GM23338 (cell line): ENCODE data around the gene RIMS3. TPM values are rescaled to one million over a fixed set of nuclear protein-coding genes. Genes with fewer than 3 reads are reported as not detected.

Experiments
- ATAC-seq: fragments of 200-7000 bp; cut with Tn5 transposase; 3 replicates; pipeline ENCODE4 v1.9.1; 2020
- DNase-seq: peaks from one replicate; pipeline ENCODE4 v3.0.0-alpha.2; 2015; ENCODE audit warnings: low spot score
- H2AFZ ChIP-seq: fragments of 200-600 bp; sonication (generic); 2 replicates; pipeline ENCODE4 v1.8.0; 2016; ENCODE audit warnings: antibody characterized with exemption, mild to moderate bottlenecking, moderate library complexity
- H3F3A ChIP-seq: fragments of 200-600 bp; sonication (generic); replicated peaks from 2 replicates; pipeline ENCODE4 v1.8.0; 2017; ENCODE audit warnings: antibody characterized with exemption, mixed run types, low read depth
- H3K27ac ChIP-seq: fragments of 200-600 bp; sonication (generic); 2 replicates; pipeline ENCODE4 v1.6.1; 2016; ENCODE audit warnings: low read depth
- H3K27me3 ChIP-seq: fragments of 200-600 bp; sonication (generic); 2 replicates; pipeline ENCODE4 v1.8.0; 2016; ENCODE audit warnings: mild to moderate bottlenecking, mixed run types, moderate library complexity; ENCODE audit not compliant: insufficient read depth
- H3K36me3 ChIP-seq: fragments of 200-600 bp; sonication (generic); 2 replicates; pipeline ENCODE4 v1.8.0; 2016; ENCODE audit warnings: mild to moderate bottlenecking; ENCODE audit not compliant: insufficient read depth
- H3K4me1 ChIP-seq: fragments of 200-600 bp; sonication (generic); 2 replicates; pipeline ENCODE4 v1.8.0; 2016; ENCODE audit warnings: mild to moderate bottlenecking, moderate library complexity; ENCODE audit not compliant: insufficient read depth
- H3K4me2 ChIP-seq: fragments of 200-600 bp; sonication (generic); 2 replicates; pipeline ENCODE4 v1.7.1; 2017; ENCODE audit warnings: mixed run types
- H3K4me3 ChIP-seq: fragments of 200-600 bp; sonication (generic); 2 replicates; pipeline ENCODE4 v1.6.1; 2016; ENCODE audit warnings: mixed run types
- H3K79me2 ChIP-seq: fragments of 200-600 bp; sonication (generic); replicated peaks from 2 replicates; pipeline ENCODE4 v1.8.0; 2017; ENCODE audit warnings: mild to moderate bottlenecking; ENCODE audit not compliant: insufficient read depth
- H3K9me2 ChIP-seq: fragments of 200-600 bp; sonication (generic); 2 replicates; pipeline ENCODE4 v1.8.0; 2017; ENCODE audit not compliant: insufficient read depth
- H4K20me1 ChIP-seq: fragments of 200-600 bp; sonication (generic); replicated peaks from 2 replicates; pipeline ENCODE4 v1.8.0; 2017; ENCODE audit warnings: mild to moderate bottlenecking; ENCODE audit not compliant: insufficient read depth
- H3K27ac Mint-ChIP-seq: 2 replicates; pipeline ENCODE4 v1.8.0; 2020; ENCODE audit warnings: inconsistent platforms, mild to moderate bottlenecking, moderate library complexity, mixed read lengths
- H3K27me3 Mint-ChIP-seq: 3 replicates; pipeline ENCODE4 v1.8.0; 2022; ENCODE audit warnings: low read depth, mild to moderate bottlenecking, moderate library complexity, mixed read lengths, inconsistent platforms; ENCODE audit not compliant: insufficient read depth, poor library complexity
- H3K36me3 Mint-ChIP-seq: 3 replicates; pipeline ENCODE4 v1.8.0; 2021; ENCODE audit warnings: low read depth, mild to moderate bottlenecking, inconsistent platforms, moderate library complexity, mixed read lengths
- H3K4me1 Mint-ChIP-seq: 3 replicates; pipeline ENCODE4 v1.8.0; 2020; ENCODE audit warnings: mild to moderate bottlenecking, inconsistent platforms, mixed read lengths
- H3K4me3 Mint-ChIP-seq: 3 replicates; pipeline ENCODE4 v1.8.0; 2021; ENCODE audit warnings: moderate library complexity, mild to moderate bottlenecking, inconsistent platforms, mixed read lengths
- H3K9me3 Mint-ChIP-seq: 3 replicates; pipeline ENCODE4 v1.8.0; 2020; ENCODE audit warnings: moderate library complexity, mild to moderate bottlenecking, inconsistent platforms, mixed read lengths
- CREB1 ChIP-seq: fragments of 250-450 bp; sonication (Bioruptor Pico); IDR thresholded peaks from 2 replicates; pipeline ENCODE4 v1.5.0; 2020; ENCODE audit warnings: low read depth, mild to moderate bottlenecking, moderate library complexity
- JUNB ChIP-seq: IDR thresholded peaks from one replicate; pipeline ENCODE4 v1.6.1; 2016; ENCODE audit warnings: antibody characterized with exemption; ENCODE audit not compliant: unreplicated experiment
- NANOG ChIP-seq: IDR thresholded peaks from 2 replicates; pipeline ENCODE4 v1.6.1; 2016; ENCODE audit warnings: antibody characterized with exemption, borderline replicate concordance
- REST ChIP-seq: IDR thresholded peaks from one replicate; pipeline ENCODE4 v1.6.1; 2018; ENCODE audit warnings: antibody characterized with exemption; ENCODE audit not compliant: unreplicated experiment
- ZNF462 ChIP-seq: fragments of 250-450 bp; sonication (Bioruptor Pico); IDR thresholded peaks from 2 replicates; pipeline ENCODE4 v1.5.0; 2020; ENCODE audit warnings: mild to moderate bottlenecking, moderate library complexity
- polyA plus RNA-seq: library from polyadenylated mRNA; unstranded; fragments of >200 nt; fragmentation: Nextera tagmentation; extraction: Ambion mirVana; gene quantifications from 2 replicates; pipeline ENCODE4 v1.2.1, GENCODE V29; 2016
- total RNA-seq: library from RNA; depleted of rRNA; stranded (reverse); fragments of >200 nt; shearing (Covaris generic); gene quantifications from 2 replicates; pipeline ENCODE4 v1.2.3, GENCODE V29; 2014

RIMS3 gene
- total and polyA plus RNA-seq, 2 experiments from 2014 or later = 8.7 to 27.2 TPM

DNA sequence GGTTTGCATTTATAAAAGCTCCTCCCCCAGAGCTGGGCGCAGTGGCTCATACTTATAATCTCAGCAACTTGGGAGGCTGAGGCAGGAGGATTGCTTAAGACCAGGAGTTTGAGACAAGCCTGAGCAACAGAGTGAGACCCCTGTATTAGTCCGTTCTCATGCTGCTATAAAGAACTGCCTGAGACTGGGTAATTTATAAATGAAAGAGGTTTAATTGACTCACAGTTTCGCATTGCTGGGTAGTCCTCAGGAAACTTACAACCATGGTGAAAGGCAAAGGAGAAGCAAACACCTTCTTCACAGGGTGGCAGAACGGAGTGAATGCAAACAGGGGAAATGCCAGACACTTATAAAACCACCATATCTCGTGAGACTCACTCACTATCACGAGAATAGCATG lies 81.5 kb downstream of the RIMS3 start (continued):
- TF ChIP-seq REST (no peak), JUNB (no peak), CREB1 (CRISPR knock-in tag) (no peak)

- no peaks in the 10 kb centered on the region for H3K36me3 Mint-ChIP-seq
- ATAC-seq (no peak), DNase-seq (no peak)
- Histone ChIP-seq H4K20me1 (no peaks in the 10 kb centered on the region), H3K4me3 (no peak overlapping the region), H3K4me2 (no peak overlapping the region), H3K9me2 (no peaks in the 10 kb centered on the region), H3K27me3 (no peaks in the 10 kb centered on the region), H3K36me3 (no peaks in the 10 kb centered on the region), H3K79me2 (no peaks in the 10 kb centered on the region), H3K27ac (no peak overlapping the region), H3K4me1 (no peaks in the 10 kb centered on the region), H3F3A (no peaks in the 10 kb centered on the region), H2AFZ (no peak overlapping the region)
- TF ChIP-seq CREB1 (CRISPR knock-in tag) = no peak
- TF ChIP-seq ZNF462 (CRISPR knock-in tag) = no peak
- TF ChIP-seq JUNB = no peak
- TF ChIP-seq NANOG = no peak
- H3K27me3 Mint-ChIP-seq = peaks cover 4% of the 10 kb centered on the region
- H3K9me3 Mint-ChIP-seq = peaks cover 7% of the 10 kb centered on the region; the same call in 1 of the 3 replicates
- H3K4me3 Mint-ChIP-seq = no peak overlapping the region
- no peaks in the 10 kb centered on the region for H3K4me1 Mint-ChIP-seq
- no peak overlapping the region for H3K27ac Mint-ChIP-seq
These were observed 83.4 kb downstream of the RIMS3 start for GRCh38 chr1:40582116-40582515.
